ENCODE data around the gene AURKA. TPM values are rescaled to one million over a fixed set of nuclear protein-coding genes. Genes with fewer than 3 reads are reported as not detected.
"Not testable (repeated sequence)": the region's sequence is repeated elsewhere in the genome, so short reads cannot be mapped to it uniquely, and the experiment has no call there.

AURKA gene
- total RNA-seq, 1 donor from 2014 or later: 60.3 TPM

DNA sequence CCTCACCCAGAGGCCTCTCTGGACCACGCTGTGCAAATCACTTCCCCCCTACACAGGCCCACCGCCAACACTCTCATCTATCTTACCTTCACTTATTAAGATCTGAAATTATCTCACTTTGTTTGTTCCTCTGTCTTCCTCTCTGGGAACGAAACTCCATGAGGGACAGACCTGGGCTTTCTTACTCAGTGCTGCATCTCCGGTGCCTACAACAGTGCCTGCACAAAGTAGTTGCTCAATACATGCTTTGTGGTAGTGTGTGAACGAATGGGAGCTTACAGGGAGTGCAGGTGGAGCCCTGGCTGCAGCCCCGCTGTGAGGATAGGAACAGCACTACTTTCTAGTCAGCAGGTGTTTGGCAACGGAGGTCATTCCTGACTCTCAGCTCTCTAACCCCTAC is 25.4 kb upstream of the AURKA start:
- no peak for DNase-seq (ENCODE audit: low read depth, low spot score)
- Mint-ChIP-seq H3K27me3 (ENCODE audit: low read depth) (no peaks in the 10 kb centered on the region), H3K36me3 (ENCODE audit: low read depth) (no peaks in the 10 kb centered on the region), H3K27ac (ENCODE audit: unreplicated experiment) (no peak overlapping the region), H3K4me1 (peaks cover 23% of the 10 kb centered on the region), H3K9me3 (no peaks in the 10 kb centered on the region), H3K4me3 (no peak overlapping the region)
- no peak for TF ChIP-seq CTCF (conservative IDR thresholded peaks at IDR 0.05)

DNA sequence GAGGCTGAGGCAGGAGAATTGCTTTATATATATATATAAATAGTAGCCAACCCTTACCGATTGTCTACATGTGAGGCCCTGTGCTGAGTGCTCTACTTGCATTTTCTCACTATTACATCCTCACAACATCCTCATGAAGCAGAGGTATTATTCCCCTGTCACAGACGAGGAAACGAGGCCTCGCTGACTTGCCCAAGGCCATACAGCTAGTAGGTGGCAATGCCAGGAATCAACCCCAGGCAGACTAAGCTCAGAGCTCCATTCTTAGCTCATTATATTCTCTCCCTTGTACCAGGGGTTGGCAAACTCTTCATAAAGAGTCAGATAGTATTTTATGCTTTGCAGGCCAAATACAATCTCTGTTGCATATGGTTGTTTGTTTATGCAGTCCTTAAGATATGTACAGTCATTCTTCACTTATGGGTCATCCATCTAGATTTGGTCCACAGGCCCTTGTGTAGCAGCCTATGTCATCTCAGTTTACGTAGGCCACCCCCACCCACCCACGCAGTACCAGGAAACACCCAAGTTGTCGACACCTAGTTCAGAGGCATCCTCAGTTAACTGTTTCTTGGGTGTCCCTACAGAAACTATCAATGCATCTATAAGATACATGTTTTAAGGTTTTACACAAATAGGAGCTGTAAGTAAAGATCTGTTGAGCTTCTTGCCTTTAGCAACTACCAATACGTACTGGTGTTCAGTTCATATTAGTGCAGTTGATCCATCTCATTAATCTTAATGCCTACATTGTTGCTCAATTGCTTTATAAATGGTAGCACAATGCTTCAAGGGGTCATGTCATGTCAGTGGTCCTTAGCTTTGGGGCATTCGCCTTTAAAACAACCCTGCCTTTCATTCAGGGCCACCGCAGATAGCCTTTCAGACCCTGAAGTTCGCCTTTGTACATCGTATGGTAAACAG is 23.1 kb upstream of the AURKA start:
- Mint-ChIP-seq H3K9me3 (no peaks in the 10 kb centered on the region), H3K36me3 (ENCODE audit: low read depth) (no peaks in the 10 kb centered on the region), H3K4me3 (no peak overlapping the region), H3K4me1 (peaks cover 14% of the 10 kb centered on the region), H3K27me3 (ENCODE audit: low read depth) (no peaks in the 10 kb centered on the region), H3K27ac (ENCODE audit: unreplicated experiment) (no peak overlapping the region)
- TF ChIP-seq CTCF (conservative IDR thresholded peaks at IDR 0.05): no peak
- no peak for DNase-seq (ENCODE audit: low read depth, low spot score)

- TF ChIP-seq CTCF (conservative IDR thresholded peaks at IDR 0.05): no peak
- Mint-ChIP-seq H3K4me1 (peaks cover 14% of the 10 kb centered on the region), H3K36me3 (ENCODE audit: low read depth) (no peaks in the 10 kb centered on the region), H3K9me3 (no peaks in the 10 kb centered on the region), H3K27me3 (ENCODE audit: low read depth) (no peaks in the 10 kb centered on the region), H3K27ac (ENCODE audit: unreplicated experiment) (no peak overlapping the region), H3K4me3 (no peak overlapping the region)
- DNase-seq (ENCODE audit: low read depth, low spot score): no peak
Measured at GRCh38 chr20:56412949-56413348, 20.9 kb upstream of the AURKA start.

DNA sequence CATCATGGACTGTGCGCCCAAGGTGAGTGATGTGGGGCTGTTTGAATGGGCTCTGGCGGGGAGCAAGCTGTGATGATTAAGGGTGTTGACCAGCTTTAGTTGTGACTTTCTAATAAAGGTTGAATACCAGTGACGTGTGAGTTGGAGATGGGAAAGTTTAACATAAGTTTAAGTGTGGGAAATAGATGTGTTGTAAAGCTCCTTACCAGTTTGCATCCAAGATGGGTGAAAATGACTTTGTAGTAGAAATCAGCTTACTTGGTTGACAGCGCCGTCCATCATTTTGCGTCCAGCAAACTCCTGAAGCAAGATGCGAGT is 20.4 kb upstream of the AURKA start:
- Mint-ChIP-seq H3K4me3 (no peak overlapping the region), H3K4me1 (peaks cover 14% of the 10 kb centered on the region), H3K27me3 (ENCODE audit: low read depth) (no peaks in the 10 kb centered on the region), H3K9me3 (no peaks in the 10 kb centered on the region), H3K27ac (ENCODE audit: unreplicated experiment) (no peak overlapping the region), H3K36me3 (ENCODE audit: low read depth) (peaks cover 2% of the 10 kb centered on the region)
- no peak for TF ChIP-seq CTCF (conservative IDR thresholded peaks at IDR 0.05)
- no peak for DNase-seq (ENCODE audit: low read depth, low spot score)

DNA sequence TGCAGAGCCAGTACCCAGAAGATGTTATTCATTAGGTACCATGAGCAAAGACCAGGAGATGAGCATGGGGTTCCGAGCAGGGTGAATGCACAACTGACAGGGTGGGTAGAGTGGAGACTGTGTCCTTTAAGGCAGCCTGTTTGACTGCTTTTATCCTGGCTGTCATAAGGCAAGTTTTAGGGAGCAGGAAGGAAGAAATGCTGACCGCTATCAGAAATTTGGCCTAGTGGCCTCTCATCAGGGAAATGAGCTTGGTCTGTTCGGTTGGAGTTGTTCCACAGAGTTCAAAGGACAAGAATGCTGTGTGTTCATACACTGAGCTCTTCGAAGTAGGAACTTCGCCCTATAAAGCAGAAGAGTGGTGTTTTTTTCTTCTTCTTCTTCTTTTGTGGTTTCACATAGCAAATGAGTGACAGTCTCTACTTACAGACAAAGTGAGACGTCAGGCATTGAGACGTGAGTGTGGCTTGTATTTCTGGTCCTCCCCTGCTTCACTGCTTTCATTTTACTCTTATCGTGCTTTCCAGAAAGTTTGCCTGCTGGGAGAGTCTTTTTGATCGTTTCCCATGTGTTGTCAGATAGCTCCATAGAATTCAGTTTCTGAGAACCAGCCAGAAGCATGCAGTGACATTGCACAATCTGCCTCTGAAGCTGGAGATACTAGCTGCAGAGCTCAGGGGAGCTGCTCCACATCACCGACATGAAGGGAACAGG is 19.9 kb upstream of the AURKA start, which contains the start of gene CASS4:
TSS of gene CASS4 (plus strand) at position 502 of the 714 bp plus-strand sequence. CDS start at position 701, 199 bp downstream.
- no peak for DNase-seq (ENCODE audit: low read depth, low spot score)
- TF ChIP-seq CTCF (conservative IDR thresholded peaks at IDR 0.05): no peak
- Mint-ChIP-seq H3K36me3 (ENCODE audit: low read depth) (peaks cover 2% of the 10 kb centered on the region), H3K4me1 (peaks cover 14% of the 10 kb centered on the region), H3K27ac (ENCODE audit: unreplicated experiment) (peak within 1 kb of the TSS; percentile 36), H3K4me3 (no peak within 1 kb of the TSS), H3K27me3 (ENCODE audit: low read depth) (no peaks in the 10 kb centered on the region), H3K9me3 (no peaks in the 10 kb centered on the region)

DNA sequence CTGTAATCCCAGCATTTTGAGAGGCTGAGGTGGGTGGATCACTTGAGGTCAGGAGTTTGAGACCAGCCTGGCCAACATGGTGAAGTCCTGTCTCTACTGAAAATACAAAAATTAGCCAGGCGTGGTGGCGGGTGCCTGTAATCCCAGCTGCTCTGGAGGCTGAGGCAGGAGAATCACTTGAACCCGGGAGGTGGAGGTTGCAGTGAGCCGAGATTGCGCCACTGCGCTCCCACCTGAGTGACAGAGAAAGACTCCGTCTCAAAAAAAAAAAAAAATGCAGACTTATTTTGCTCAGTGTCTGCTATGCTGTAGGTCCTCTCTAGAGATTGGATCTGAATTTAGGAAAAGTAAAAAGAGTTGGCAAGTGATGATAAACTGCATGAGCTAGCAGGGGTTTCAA is 19.3 kb upstream of the AURKA start:
- peaks cover 14% of the 10 kb centered on the region for H3K4me1 Mint-ChIP-seq
- H3K4me3 Mint-ChIP-seq; H3K9me3 Mint-ChIP-seq; H3K27ac Mint-ChIP-seq (ENCODE audit: unreplicated experiment); DNase-seq (ENCODE audit: low read depth, low spot score); H3K27me3 Mint-ChIP-seq (ENCODE audit: low read depth); H3K36me3 Mint-ChIP-seq (ENCODE audit: low read depth): not testable (repeated sequence)

Measured in neural crest cell (in vitro differentiated cells).